GM12892 (cell line): Measurements from ENCODE around the gene MLXIP.

ENCODE experiments used
- DNase-seq: peaks from one replicate; pipeline ENCODE4 v3.0.0; 2011; ENCODE audit not compliant: insufficient read length
- FAIRE-seq: peaks from 2 replicates; lab custom pipeline; 2011; peaks lifted over from hg19 to GRCh38; lab: Jason Lieb, UNC
- POLR2A ChIP-seq: IDR thresholded peaks from 2 replicates; pipeline ENCODE4 v1.6.1; 2011; ENCODE audit warnings: low read depth, low read length, control low read depth
- POLR2AphosphoS5 ChIP-seq: IDR thresholded peaks from 2 replicates; pipeline ENCODE4 v1.6.1; 2011; ENCODE audit warnings: low read depth, low read length, control low read depth
- TAF1 ChIP-seq: IDR thresholded peaks from 2 replicates; pipeline ENCODE4 v1.6.1; 2011; ENCODE audit warnings: low read depth, mild to moderate bottlenecking, control low read depth, low read length, borderline replicate concordance

The MLXIP gene

GRCh38 chr12:122057007-122057735, 21.4 kb upstream of the MLXIP start:
- no peak for DNase-seq
- FAIRE-seq = no peak
- TF ChIP-seq POLR2A (no peak), TAF1 (no peak), POLR2AphosphoS5 (no peak)

- no peak for FAIRE-seq
- TF ChIP-seq POLR2A (no peak), TAF1 (no peak), POLR2AphosphoS5 (no peak)
- DNase-seq = no peak
These were observed 20.8 kb upstream of the MLXIP start for GRCh38 chr12:122057769-122058168.

GRCh38 chr12:122058549-122059149, 19.9 kb upstream of the MLXIP start:
- DNase-seq = no peak
- FAIRE-seq = no peak
- TF ChIP-seq POLR2A = no peak
- TF ChIP-seq POLR2AphosphoS5 = no peak
- no peak for TF ChIP-seq TAF1

- DNase-seq (no peak), FAIRE-seq (no peak)
- TF ChIP-seq POLR2AphosphoS5 (no peak), POLR2A (no peak), TAF1 (no peak)
These were observed 19.2 kb upstream of the MLXIP start for GRCh38 chr12:122059203-122059960.

GRCh38 chr12:122060081-122060501, 18.5 kb upstream of the MLXIP start:
- FAIRE-seq = no peak
- DNase-seq = no peak
- no peak for TF ChIP-seq POLR2A
- TF ChIP-seq TAF1 = no peak

- DNase-seq (no peak), FAIRE-seq (no peak)
- TF ChIP-seq TAF1 (no peak), POLR2A (no peak), POLR2AphosphoS5 (no peak)
These were observed 17.3 kb upstream of the MLXIP start for GRCh38 chr12:122061253-122061652.

GRCh38 chr12:122062832-122063693, 15.5 kb upstream of the MLXIP start:
- no peak for FAIRE-seq
- TF ChIP-seq POLR2A = no peak
- TF ChIP-seq TAF1 = no peak
- no peak for TF ChIP-seq POLR2AphosphoS5
- DNase-seq = no peak

GRCh38 chr12:122063694-122064024, 14.9 kb upstream of the MLXIP start:
- TF ChIP-seq POLR2A = no peak
- TF ChIP-seq POLR2AphosphoS5 = no peak
- TF ChIP-seq TAF1 = no peak
- FAIRE-seq (no peak), DNase-seq (no peak)

GRCh38 chr12:122064025-122064777, 14.4 kb upstream of the MLXIP start:
- DNase-seq = peak; percentile 58
- no peak for TF ChIP-seq TAF1
- no peak for FAIRE-seq

GRCh38 chr12:122064780-122065588, 13.6 kb upstream of the MLXIP start:
- DNase-seq = no peak
- no peak for TF ChIP-seq TAF1
- no peak for FAIRE-seq
